Activated T-helper 2 cell treated with anti-CD3 and anti-CD28 coated beads, Interferon-gamma antibody, Interleukin-2, Interleukin-4, amounts not matched to agents 10 μg/mL and 5 μg/mL and 100 μg/mL, durations not matched to agents 14 hours and 24 hours and 36 hours (primary cell): ENCODE results near the gene SMG5. TPM values are rescaled to one million over a fixed set of nuclear protein-coding genes. Genes with fewer than 3 reads are reported as not detected.
"Not testable (repeated sequence)": the region's sequence is repeated elsewhere in the genome, so short reads cannot be mapped to it uniquely, and the experiment has no call there.

Source experiments
- DNase-seq: peaks from one replicate; pipeline ENCODE4 v3.0.0; 2021; ENCODE audit warnings: low spot score
- H3K27ac Mint-ChIP-seq: one replicate; pipeline ENCODE4 v1.8.0; 2021; ENCODE audit warnings: mixed read lengths
- H3K27me3 Mint-ChIP-seq: one replicate; pipeline ENCODE4 v1.8.0; 2021; ENCODE audit warnings: low read depth, mixed read lengths
- H3K36me3 Mint-ChIP-seq: one replicate; pipeline ENCODE4 v1.8.0; 2021; ENCODE audit warnings: low read depth, mixed read lengths
- H3K4me1 Mint-ChIP-seq: one replicate; pipeline ENCODE4 v1.8.0; 2021; ENCODE audit warnings: low read depth, mixed read lengths
- H3K4me3 Mint-ChIP-seq: one replicate; pipeline ENCODE4 v1.8.0; 2021; ENCODE audit warnings: low read depth, mild to moderate bottlenecking, moderate library complexity, mixed read lengths
- H3K9me3 Mint-ChIP-seq: one replicate; pipeline ENCODE4 v1.8.0; 2021; ENCODE audit warnings: mixed read lengths
- intact Hi-C: fragments of 100-400 bp; cut with micrococcal nuclease; formaldehyde crosslinking; loops from one replicate; pipeline ENCODE4 v1.15.1; 2023
- total RNA-seq: library from RNA; stranded (reverse); gene quantifications from 2 replicates; pipeline ENCODE4 v1.2.3, GENCODE V29; 2022

The SMG5 gene, protein sequence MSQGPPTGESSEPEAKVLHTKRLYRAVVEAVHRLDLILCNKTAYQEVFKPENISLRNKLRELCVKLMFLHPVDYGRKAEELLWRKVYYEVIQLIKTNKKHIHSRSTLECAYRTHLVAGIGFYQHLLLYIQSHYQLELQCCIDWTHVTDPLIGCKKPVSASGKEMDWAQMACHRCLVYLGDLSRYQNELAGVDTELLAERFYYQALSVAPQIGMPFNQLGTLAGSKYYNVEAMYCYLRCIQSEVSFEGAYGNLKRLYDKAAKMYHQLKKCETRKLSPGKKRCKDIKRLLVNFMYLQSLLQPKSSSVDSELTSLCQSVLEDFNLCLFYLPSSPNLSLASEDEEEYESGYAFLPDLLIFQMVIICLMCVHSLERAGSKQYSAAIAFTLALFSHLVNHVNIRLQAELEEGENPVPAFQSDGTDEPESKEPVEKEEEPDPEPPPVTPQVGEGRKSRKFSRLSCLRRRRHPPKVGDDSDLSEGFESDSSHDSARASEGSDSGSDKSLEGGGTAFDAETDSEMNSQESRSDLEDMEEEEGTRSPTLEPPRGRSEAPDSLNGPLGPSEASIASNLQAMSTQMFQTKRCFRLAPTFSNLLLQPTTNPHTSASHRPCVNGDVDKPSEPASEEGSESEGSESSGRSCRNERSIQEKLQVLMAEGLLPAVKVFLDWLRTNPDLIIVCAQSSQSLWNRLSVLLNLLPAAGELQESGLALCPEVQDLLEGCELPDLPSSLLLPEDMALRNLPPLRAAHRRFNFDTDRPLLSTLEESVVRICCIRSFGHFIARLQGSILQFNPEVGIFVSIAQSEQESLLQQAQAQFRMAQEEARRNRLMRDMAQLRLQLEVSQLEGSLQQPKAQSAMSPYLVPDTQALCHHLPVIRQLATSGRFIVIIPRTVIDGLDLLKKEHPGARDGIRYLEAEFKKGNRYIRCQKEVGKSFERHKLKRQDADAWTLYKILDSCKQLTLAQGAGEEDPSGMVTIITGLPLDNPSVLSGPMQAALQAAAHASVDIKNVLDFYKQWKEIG
- total RNA-seq: 83.2 and 89.3 TPM in 2 replicates

GRCh38 chr1:156282479-156283222, at the start of gene SMG5:
Gene SMG5 (minus strand): TSS chr1:156282825. CDS start chr1:156282680, 145 bp downstream.
- no peaks in the 10 kb centered on the region for H3K9me3 Mint-ChIP-seq
- intact Hi-C loops: loop anchor here (1.0 to 5.0 kb wide), 5 partner anchors 35 to 425 kb away; partner anchors contain the start of genes CCT3, GON4L, LAMTOR2 and SYT11
- no peaks in the 10 kb centered on the region for H3K27me3 Mint-ChIP-seq
- H3K27ac Mint-ChIP-seq: peak within 1 kb of the TSS; percentile 89
- peaks cover 31% of the 10 kb centered on the region for H3K4me1 Mint-ChIP-seq
- DNase-seq: peak; percentile 96
- H3K4me3 Mint-ChIP-seq: peak within 1 kb of the TSS; percentile 94
- H3K36me3 Mint-ChIP-seq: peaks cover 27% of the 10 kb centered on the region

- DNase-seq, H3K4me3 Mint-ChIP-seq, H3K27me3 Mint-ChIP-seq, H3K9me3 Mint-ChIP-seq, H3K27ac Mint-ChIP-seq, intact Hi-C loops, H3K4me1 Mint-ChIP-seq: not testable (repeated sequence)
- peaks cover 70% of the 10 kb centered on the region for H3K36me3 Mint-ChIP-seq
Measured at GRCh38 chr1:156323179-156323578, 40.6 kb upstream of the SMG5 start.

- H3K4me1 Mint-ChIP-seq: no peaks in the 10 kb centered on the region
- H3K27ac Mint-ChIP-seq: no peak overlapping the region
- H3K4me3 Mint-ChIP-seq: no peak overlapping the region
- intact Hi-C loops: no loop called here
- DNase-seq: no peak
- H3K27me3 Mint-ChIP-seq: no peaks in the 10 kb centered on the region
- peaks cover 87% of the 10 kb centered on the region for H3K36me3 Mint-ChIP-seq
- H3K9me3 Mint-ChIP-seq: no peaks in the 10 kb centered on the region
Measured at GRCh38 chr1:156320560-156320959, 37.9 kb upstream of the SMG5 start.

GRCh38 chr1:156319664-156320063, 37.0 kb upstream of the SMG5 start:
- H3K9me3 Mint-ChIP-seq: no peaks in the 10 kb centered on the region
- H3K4me1 Mint-ChIP-seq: no peaks in the 10 kb centered on the region
- no peak overlapping the region for H3K27ac Mint-ChIP-seq
- H3K27me3 Mint-ChIP-seq: no peaks in the 10 kb centered on the region
- H3K36me3 Mint-ChIP-seq: peaks cover 85% of the 10 kb centered on the region
- no peak overlapping the region for H3K4me3 Mint-ChIP-seq
- DNase-seq: no peak
- intact Hi-C loops: loop anchor here (5.0 to 10.0 kb wide), 2 partner anchors 37 to 175 kb away; partner anchors contain the start of genes SMG5 and TMEM79

- intact Hi-C loops: loop anchor here (5.0 to 10.0 kb wide), 2 partner anchors 35 to 172 kb away; partner anchors contain the start of genes SMG5 and TMEM79
- H3K27me3 Mint-ChIP-seq: no peaks in the 10 kb centered on the region
- no peak for DNase-seq
- peaks cover 87% of the 10 kb centered on the region for H3K36me3 Mint-ChIP-seq
- no peaks in the 10 kb centered on the region for H3K4me1 Mint-ChIP-seq
- H3K27ac Mint-ChIP-seq: no peak overlapping the region
- H3K4me3 Mint-ChIP-seq: no peak overlapping the region
- H3K9me3 Mint-ChIP-seq: no peaks in the 10 kb centered on the region
Measured at GRCh38 chr1:156316909-156317308, 34.3 kb upstream of the SMG5 start.

GRCh38 chr1:156310962-156311361, 28.3 kb upstream of the SMG5 start:
- no peak for DNase-seq
- Mint-ChIP-seq H3K4me3 (no peak overlapping the region), H3K27ac (no peak overlapping the region), H3K4me1 (no peaks in the 10 kb centered on the region), H3K9me3 (no peaks in the 10 kb centered on the region), H3K36me3 (peaks cover 77% of the 10 kb centered on the region), H3K27me3 (no peaks in the 10 kb centered on the region)
- intact Hi-C loops: loop anchor here (10.0 kb wide), 1 partner anchor 166 kb away; no protein-coding TSS in a partner anchor

DNA sequence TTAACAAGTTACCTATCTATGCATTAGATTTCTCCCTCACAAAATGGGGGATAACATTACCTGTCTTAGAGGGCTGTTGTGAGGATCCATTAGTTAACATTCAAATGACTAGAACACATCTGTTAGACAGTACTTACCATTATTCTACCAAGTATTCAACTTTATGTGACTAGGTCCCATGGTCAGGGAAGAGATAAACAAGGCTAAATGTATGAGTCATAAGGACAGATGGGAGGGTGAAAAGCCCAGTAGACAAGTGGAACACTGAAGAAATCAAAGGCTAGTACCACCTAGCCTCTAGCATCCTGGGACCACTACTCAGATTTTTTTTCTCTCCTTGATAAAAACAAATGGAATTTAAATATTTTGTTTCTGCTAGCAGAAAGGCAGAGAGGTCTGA, 25.5 kb upstream of the SMG5 start:
- intact Hi-C loops: no loop called here
- Mint-ChIP-seq H3K27ac (no peak overlapping the region), H3K36me3 (peaks cover 61% of the 10 kb centered on the region), H3K4me1 (no peaks in the 10 kb centered on the region), H3K4me3 (no peak overlapping the region), H3K9me3 (no peaks in the 10 kb centered on the region), H3K27me3 (no peaks in the 10 kb centered on the region)
- DNase-seq: no peak

GRCh38 chr1:156305215-156305614, 22.6 kb upstream of the SMG5 start:
- no peak overlapping the region for H3K27ac Mint-ChIP-seq
- no peak overlapping the region for H3K4me3 Mint-ChIP-seq
- intact Hi-C loops: no loop called here
- DNase-seq: no peak
- no peaks in the 10 kb centered on the region for H3K9me3 Mint-ChIP-seq
- H3K27me3 Mint-ChIP-seq: no peaks in the 10 kb centered on the region
- no peaks in the 10 kb centered on the region for H3K4me1 Mint-ChIP-seq
- H3K36me3 Mint-ChIP-seq: peaks cover 39% of the 10 kb centered on the region

GRCh38 chr1:156303241-156303640, 20.6 kb upstream of the SMG5 start:
- no peak for DNase-seq
- Mint-ChIP-seq H3K27me3 (no peaks in the 10 kb centered on the region), H3K4me3 (no peak overlapping the region), H3K27ac (no peak overlapping the region), H3K4me1 (no peaks in the 10 kb centered on the region), H3K36me3 (peaks cover 25% of the 10 kb centered on the region), H3K9me3 (no peaks in the 10 kb centered on the region)
- intact Hi-C loops: no loop called here

- H3K4me1 Mint-ChIP-seq: peaks cover 12% of the 10 kb centered on the region
- peaks cover 3% of the 10 kb centered on the region for H3K36me3 Mint-ChIP-seq
- H3K4me3 Mint-ChIP-seq: no peak within 1 kb of the TSS
- H3K27ac Mint-ChIP-seq: no peak within 1 kb of the TSS
- DNase-seq: no peak
- intact Hi-C loops: no loop called here
- H3K27me3 Mint-ChIP-seq: no peaks in the 10 kb centered on the region
- H3K9me3 Mint-ChIP-seq: no peaks in the 10 kb centered on the region
Measured at GRCh38 chr1:156298852-156299357, 16.3 kb upstream of the SMG5 start, which contains the start of gene VHLL. Gene VHLL (minus strand): TSS chr1:156299307. CDS start chr1:156299189, 118 bp downstream.

DNA sequence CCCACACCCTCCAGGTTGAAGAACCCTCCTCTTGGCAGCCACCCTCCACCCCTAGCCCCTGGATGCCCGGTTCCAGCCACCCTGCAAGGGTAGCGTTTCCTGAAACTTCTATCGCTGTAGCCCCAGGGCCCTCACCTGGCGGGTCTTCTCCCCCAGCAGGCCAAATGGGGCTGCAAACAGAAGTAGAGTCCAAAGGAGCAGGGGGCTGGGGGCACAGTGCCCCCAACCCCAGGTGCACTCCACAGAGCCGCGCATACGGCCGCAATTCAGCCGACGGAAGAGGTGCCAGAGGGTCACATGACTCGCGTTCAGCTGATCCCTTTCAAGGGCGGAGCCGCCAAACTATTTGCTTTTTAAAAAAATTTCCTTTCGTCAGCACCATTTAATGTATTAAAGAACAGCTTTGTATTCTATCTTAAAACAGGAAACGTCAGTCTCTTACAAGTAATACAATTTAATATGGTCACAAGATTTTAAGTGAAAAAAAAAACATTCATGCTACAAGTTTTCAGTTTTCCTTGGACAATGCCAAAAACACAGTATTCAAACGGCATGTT, 12.8 kb upstream of the SMG5 start, which contains the start of gene GLMP:
GLMP (minus strand) TSS at position 289 of the 557 bp plus-strand sequence; CDS start at position 255, 34 bp downstream.
- peak within 1 kb of the TSS; percentile 42 for H3K27ac Mint-ChIP-seq

More for the DNA sequence above, 12.8 kb upstream of the SMG5 start, which contains the start of gene GLMP:
- Mint-ChIP-seq H3K27me3 (no peaks in the 10 kb centered on the region), H3K9me3 (no peaks in the 10 kb centered on the region), H3K4me3 (peak within 1 kb of the TSS; percentile 88), H3K36me3 (peaks cover 5% of the 10 kb centered on the region), H3K4me1 (peaks cover 15% of the 10 kb centered on the region)
- intact Hi-C loops: no loop called here
- DNase-seq: peak; percentile 43
